ENCODE results near the gene MCTP1.

GRCh38 chr5:94998670-94999069 lies 286.2 kb downstream of the MCTP1 start:
- TF ChIP-seq EP300 (IDR thresholded peaks at IDR 0.05) (no peak), CTCF (IDR thresholded peaks at IDR 0.05) (no peak)

Data from esophagus muscularis mucosa (tissue), 3 donors.